MM.1S (cell line): Measurements from ENCODE around the gene TBC1D22B.

Source experiments
- DNase-seq: peaks from one replicate; pipeline ENCODE4 v3.0.0-alpha.2; 2015
- H2AFZ ChIP-seq: fragments of 300-600 bp; sonication (generic); 2 replicates; pipeline ENCODE4 v1.6.0; 2016; ENCODE audit warnings: antibody characterized with exemption, low read length
- H3F3A ChIP-seq: fragments of 300-600 bp; sonication (generic); 2 replicates; pipeline ENCODE4 v1.6.1; 2016; ENCODE audit warnings: mild to moderate bottlenecking, antibody characterized with exemption, low read length, moderate library complexity, mixed read lengths; ENCODE audit not compliant: insufficient read depth
- H3K27ac ChIP-seq: fragments of 300-600 bp; sonication (generic); 2 replicates; pipeline ENCODE4 v1.5.1; 2016; ENCODE audit warnings: mild to moderate bottlenecking, low read length
- H3K27me3 ChIP-seq: fragments of 300-600 bp; sonication (generic); replicated peaks from 2 replicates; pipeline ENCODE4 v1.6.0; 2016; ENCODE audit warnings: low read length; ENCODE audit not compliant: insufficient read depth
- H3K36me3 ChIP-seq: fragments of 300-600 bp; sonication (generic); replicated peaks from 2 replicates; pipeline ENCODE4 v1.6.1; 2016; ENCODE audit warnings: mild to moderate bottlenecking, low read length, mixed read lengths; ENCODE audit not compliant: insufficient read depth
- H3K4me1 ChIP-seq: fragments of 300-600 bp; sonication (generic); 2 replicates; pipeline ENCODE4 v1.6.1; 2016; ENCODE audit warnings: low read length, mixed read lengths
- H3K4me2 ChIP-seq: fragments of 300-600 bp; sonication (generic); 2 replicates; pipeline ENCODE4 v1.6.0; 2016; ENCODE audit warnings: low read depth, low read length
- H3K4me3 ChIP-seq: fragments of 300-600 bp; sonication (generic); 2 replicates; pipeline ENCODE4 v1.5.1; 2016; ENCODE audit warnings: low read length, mixed read lengths
- H3K79me2 ChIP-seq: fragments of 300-600 bp; sonication (generic); 2 replicates; pipeline ENCODE4 v1.6.1; 2016; ENCODE audit warnings: mixed run types, low read length, mixed read lengths
- H3K9ac ChIP-seq: fragments of 300-600 bp; sonication (generic); 2 replicates; pipeline ENCODE4 v1.6.1; 2016; ENCODE audit warnings: low read length, mixed read lengths
- H3K9me2 ChIP-seq: fragments of 300-600 bp; sonication (generic); replicated peaks from 2 replicates; pipeline ENCODE4 v1.6.1; 2016; ENCODE audit warnings: mild to moderate bottlenecking, low read length, mixed read lengths; ENCODE audit not compliant: insufficient read depth
- H3K9me3 ChIP-seq: fragments of 300-600 bp; sonication (generic); replicated peaks from 2 replicates; pipeline ENCODE4 v1.6.1; 2016; ENCODE audit warnings: mild to moderate bottlenecking, low read length, mixed read lengths; ENCODE audit not compliant: insufficient read depth
- H4K20me1 ChIP-seq: fragments of 300-600 bp; sonication (generic); 2 replicates; pipeline ENCODE4 v1.6.1; 2016; ENCODE audit warnings: mild to moderate bottlenecking, low read length, moderate library complexity, mixed read lengths; ENCODE audit not compliant: insufficient read depth
- CTCF ChIP-seq: fragments of 300-600 bp; sonication (generic); IDR thresholded peaks from 2 replicates; pipeline ENCODE4 v1.5.1; 2016; ENCODE audit warnings: antibody characterized with exemption, low read length, mixed read lengths
- EZH2 ChIP-seq: fragments of 300-600 bp; sonication (generic); optimal IDR thresholded peaks from 2 replicates; pipeline ENCODE3; 2017; ENCODE audit warnings: low read depth, mild to moderate bottlenecking, antibody characterized with exemption, low read length, mixed read lengths
- EZH2phosphoT487 ChIP-seq: fragments of 300-600 bp; sonication (generic); IDR thresholded peaks from 2 replicates; pipeline ENCODE4 v1.6.1; 2018; ENCODE audit warnings: antibody characterized with exemption, low read length

The TBC1D22B gene

GRCh38 chr6:37273690-37274089 is 16.1 kb downstream of the TBC1D22B start:
- Histone ChIP-seq H2AFZ (no peak overlapping the region), H3K79me2 (peaks cover 16% of the 10 kb centered on the region), H3K4me2 (no peak overlapping the region), H3K9me2 (no peaks in the 10 kb centered on the region), H3K9me3 (no peaks in the 10 kb centered on the region), H3K27ac (no peak overlapping the region), H3F3A (no peaks in the 10 kb centered on the region), H3K4me1 (no peaks in the 10 kb centered on the region), H3K27me3 (no peaks in the 10 kb centered on the region), H3K9ac (no peak overlapping the region), H3K4me3 (no peak overlapping the region), H3K36me3 (no peaks in the 10 kb centered on the region), H4K20me1 (no peaks in the 10 kb centered on the region)
- no peak for DNase-seq
- no peak for TF ChIP-seq EZH2phosphoT487
- TF ChIP-seq EZH2, result no peak
- no peak for TF ChIP-seq CTCF

GRCh38 chr6:37275350-37275749 is 17.8 kb downstream of the TBC1D22B start:
- no peak for TF ChIP-seq EZH2
- TF ChIP-seq EZH2phosphoT487, result no peak
- no peak for TF ChIP-seq CTCF
- Histone ChIP-seq H3K36me3 (no peaks in the 10 kb centered on the region), H3K9ac (no peak overlapping the region), H3K4me1 (no peaks in the 10 kb centered on the region), H3K4me3 (no peak overlapping the region), H2AFZ (no peak overlapping the region), H3F3A (no peaks in the 10 kb centered on the region), H3K9me3 (no peaks in the 10 kb centered on the region), H3K9me2 (no peaks in the 10 kb centered on the region), H3K27ac (no peak overlapping the region), H4K20me1 (no peaks in the 10 kb centered on the region), H3K27me3 (no peaks in the 10 kb centered on the region), H3K4me2 (no peak overlapping the region), H3K79me2 (peaks cover 16% of the 10 kb centered on the region)
- no peak for DNase-seq

GRCh38 chr6:37277001-37277409 is 19.4 kb downstream of the TBC1D22B start:
- no peak overlapping the region for H3K4me2 ChIP-seq
- H3K9ac ChIP-seq, result no peak overlapping the region
- no peaks in the 10 kb centered on the region for H3K4me1 ChIP-seq

More at GRCh38 chr6:37277001-37277409, 19.4 kb downstream of the TBC1D22B start:
- Histone ChIP-seq H3K4me3 (no peak overlapping the region), H3K79me2 (peaks cover 16% of the 10 kb centered on the region), H3K9me3 (no peaks in the 10 kb centered on the region), H3K36me3 (no peaks in the 10 kb centered on the region), H3K27ac (no peak overlapping the region), H2AFZ (no peak overlapping the region), H3F3A (no peaks in the 10 kb centered on the region), H4K20me1 (no peaks in the 10 kb centered on the region), H3K27me3 (no peaks in the 10 kb centered on the region), H3K9me2 (no peaks in the 10 kb centered on the region)
- no peak for DNase-seq
- TF ChIP-seq EZH2, result no peak
- TF ChIP-seq EZH2phosphoT487, result no peak
- no peak for TF ChIP-seq CTCF
